NCI-H510A treated with DMSO at 0.1 percent for 48 hours (cell line): ENCODE data around the gene ATP1A1.

Source experiments
- DNase-seq: peaks from one replicate; lab custom pipeline; 2025; lab: John Stamatoyannopoulos, UW

Gene ATP1A1

DNA sequence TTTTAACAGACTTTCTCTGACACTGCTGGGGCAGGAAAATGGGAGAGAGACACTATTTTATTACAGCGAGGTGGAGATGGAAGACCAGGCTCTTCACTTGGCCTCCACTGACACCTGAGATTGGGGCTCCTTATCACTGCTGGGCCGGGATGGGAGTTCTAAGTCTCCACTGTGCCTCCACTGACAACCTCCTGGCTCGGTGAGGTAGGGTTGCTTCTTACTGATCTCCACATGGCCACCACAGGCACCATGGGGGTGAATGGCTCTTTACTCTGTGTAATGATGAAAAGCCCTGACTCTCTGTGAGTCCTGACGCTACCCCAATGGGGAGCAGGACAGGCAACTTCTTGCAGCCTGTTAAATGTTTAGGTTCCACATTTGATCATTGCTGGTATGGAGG is 67.7 kb downstream of the ATP1A1 start:
- no peak for DNase-seq

DNA sequence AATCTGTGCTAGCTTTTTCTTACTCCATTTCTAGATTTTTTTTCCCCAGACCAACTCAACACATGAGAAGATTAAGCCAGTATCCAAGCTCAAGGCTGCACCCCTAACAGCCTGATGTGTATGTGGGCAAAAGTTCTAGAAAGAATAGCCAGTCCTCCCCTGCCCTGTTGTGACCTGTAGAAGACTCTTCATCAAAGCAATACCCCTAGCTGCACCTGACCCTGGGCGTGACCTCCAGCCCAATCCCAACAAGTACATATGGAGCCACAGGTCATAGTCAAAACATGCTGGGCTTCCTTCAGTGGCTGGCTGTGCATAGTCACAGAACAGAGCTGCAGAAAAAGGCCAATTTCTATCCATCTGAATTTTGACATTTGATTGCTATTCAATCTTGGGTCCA is 72.5 kb downstream of the ATP1A1 start:
- no peak for DNase-seq

DNA sequence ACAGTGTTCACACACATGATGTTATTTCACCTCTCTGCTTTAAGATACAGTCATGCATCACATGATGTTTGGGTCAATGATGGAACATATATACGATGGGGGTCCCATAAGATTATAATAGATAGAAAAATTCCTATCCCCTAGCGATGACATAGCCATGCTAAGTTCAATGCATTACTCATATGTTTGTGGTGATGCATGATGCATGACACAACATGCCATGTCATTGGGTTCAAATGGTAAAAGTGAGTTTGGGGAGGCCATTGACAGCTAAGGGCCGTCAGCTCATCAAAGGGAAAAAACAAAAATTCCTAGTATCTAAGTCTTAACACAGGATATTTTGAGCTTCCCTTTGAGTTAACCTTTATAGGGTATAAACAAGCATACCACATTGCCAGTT is 73.6 kb downstream of the ATP1A1 start:
- no peak for DNase-seq

DNA sequence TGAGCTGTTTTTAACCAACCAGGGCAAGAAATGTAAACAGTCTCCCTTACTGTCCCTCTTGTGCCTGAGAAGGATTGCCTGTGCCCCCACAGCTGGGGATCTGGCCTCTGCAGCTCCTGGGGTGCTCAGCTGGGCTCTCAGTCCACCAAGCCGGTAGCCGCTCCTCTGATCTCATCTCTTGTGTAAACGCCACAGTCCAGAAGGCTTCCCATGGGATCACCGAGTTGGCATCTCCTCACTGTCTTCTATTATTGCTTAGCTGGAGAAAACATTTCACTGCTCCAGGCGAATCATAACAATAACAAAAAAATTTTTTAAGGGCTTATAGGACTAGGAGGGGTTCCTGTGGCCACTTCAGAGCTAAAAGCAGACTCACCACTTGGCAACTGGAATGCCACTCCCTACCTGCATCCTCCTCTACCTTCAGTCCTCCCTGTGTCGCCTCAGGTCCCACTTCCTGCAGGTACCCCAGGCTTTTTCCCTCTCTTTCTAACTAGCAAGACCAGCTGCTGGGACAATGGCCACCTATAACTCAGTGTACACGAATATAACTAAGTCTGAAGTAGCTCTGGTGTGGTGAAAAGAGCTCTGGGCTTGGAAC is 75.8 kb downstream of the ATP1A1 start:
- DNase-seq: no peak

DNA sequence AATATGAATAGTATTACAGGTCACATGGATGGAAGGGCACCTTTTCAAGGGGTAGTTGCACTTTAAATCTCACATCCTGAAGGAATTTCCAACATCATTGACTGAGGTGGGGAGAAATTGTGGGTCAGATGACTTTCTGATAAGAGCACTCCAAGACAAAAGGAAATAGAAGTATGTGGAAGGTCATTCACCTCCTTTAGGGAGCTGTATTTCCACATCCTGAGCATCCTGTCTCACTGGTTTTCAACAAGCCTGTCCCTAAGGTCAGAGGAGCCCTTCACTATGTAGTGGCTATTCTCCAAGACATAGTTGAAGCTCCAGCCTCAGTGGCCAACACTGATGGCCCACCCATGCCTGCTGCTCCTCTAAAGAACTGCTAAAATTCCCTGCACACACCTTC is 76.5 kb downstream of the ATP1A1 start:
- DNase-seq: no peak

DNA sequence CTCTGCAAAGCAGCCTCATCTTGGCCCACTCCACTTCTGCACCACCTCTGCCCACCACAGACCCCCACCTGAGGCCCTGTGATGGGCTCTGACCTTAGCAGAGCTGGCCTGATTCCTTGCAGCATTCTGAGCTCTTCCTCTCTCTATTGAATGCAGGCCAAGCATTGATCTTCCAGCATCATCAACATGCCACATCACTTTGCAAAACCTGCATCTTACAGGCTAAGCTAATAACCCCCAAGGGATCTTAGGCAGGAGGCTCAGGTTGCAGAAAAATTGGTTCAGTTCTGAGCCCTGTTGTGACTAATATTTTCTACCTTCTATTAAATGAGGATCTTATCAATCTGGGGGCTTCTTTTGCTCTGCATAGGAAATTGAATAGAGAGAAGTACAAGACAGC is 78.7 kb downstream of the ATP1A1 start:
- DNase-seq: no peak

DNA sequence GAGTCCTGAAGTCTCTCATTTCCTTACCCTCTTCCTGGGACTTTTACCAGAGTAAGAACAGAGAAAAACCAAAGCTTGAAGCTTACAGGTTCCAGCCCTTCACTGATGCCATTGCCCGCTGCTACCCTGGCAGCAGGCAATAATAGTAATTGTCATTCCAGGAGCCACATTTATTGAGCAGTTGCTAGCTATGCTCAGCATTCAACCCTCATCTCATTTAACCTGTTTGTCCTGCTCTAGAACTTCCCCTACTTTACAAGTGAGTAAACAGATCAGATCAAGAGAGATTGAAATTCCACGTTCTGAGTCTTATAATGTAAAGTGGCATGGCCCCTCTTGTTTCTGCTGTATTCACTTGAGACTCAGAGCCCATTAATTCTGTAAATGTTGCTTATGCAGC is 80.4 kb downstream of the ATP1A1 start:
- no peak for DNase-seq

DNA sequence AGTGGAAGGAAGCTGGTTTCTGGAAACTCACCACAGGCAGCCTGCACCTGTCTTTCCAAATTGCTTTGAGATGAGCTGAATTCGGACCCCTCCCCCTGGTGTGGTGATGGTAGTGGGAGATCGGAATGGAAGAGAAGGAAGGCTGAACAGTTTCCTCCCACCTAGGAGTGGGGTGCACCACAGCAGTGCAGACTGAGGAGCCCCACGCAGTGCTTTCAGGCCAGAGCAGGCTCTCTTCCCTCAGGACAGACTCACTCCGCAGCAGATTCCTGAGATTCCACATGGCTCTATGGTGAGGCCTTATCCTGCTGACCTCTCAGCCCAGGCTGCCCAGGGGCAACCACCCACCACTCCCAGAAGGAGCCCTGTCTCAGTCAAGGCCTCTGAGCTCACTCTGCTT is 80.9 kb downstream of the ATP1A1 start:
- no peak for DNase-seq
